HepG2 (cell line): ENCODE results near the gene PRAMEF8. TPM values are rescaled to one million over a fixed set of nuclear protein-coding genes. Genes with fewer than 3 reads are reported as not detected.
"Not testable (repeated sequence)": the region's sequence is repeated elsewhere in the genome, so short reads cannot be mapped to it uniquely, and the experiment has no call there.

Source experiments
- ATAC-seq: fragments of 200-7000 bp; cut with Tn5 transposase; 3 replicates; pipeline ENCODE4 v1.9.1; 2020; ENCODE audit warnings: mild to moderate bottlenecking, moderate library complexity
- BruUV-seq: library from RNA; stranded (reverse); fragments of 400-500 nt; replicated peaks from 2 replicates; lab custom pipeline; 2021; lab: Mats Ljungman, UMichigan
- CTCF ChIA-PET: fragments of 300-600 bp; formaldehyde crosslinking; extraction: SDS; loops from one replicate; lab custom pipeline; 2021; ENCODE audit warnings: low total read pairs, inconsistent platforms, low intra/inter-chr PET ratio; lab: Yijun Ruan, JAX
- POLR2A ChIA-PET: fragments of 350-600 bp; sonication (Branson Sonifier 250); formaldehyde crosslinking; loops from one replicate; lab custom pipeline; 2020; ENCODE audit warnings: antibody characterized with exemption, inconsistent platforms; lab: Yijun Ruan, JAX
- DNase-seq: peaks from one replicate; pipeline ENCODE4 v3.0.0-alpha.2; 2015; ENCODE audit warnings: low spot score
- FAIRE-seq: peaks from 3 replicates; lab custom pipeline; 2011; peaks lifted over from hg19 to GRCh38; lab: Jason Lieb, UNC
- H2AFZ ChIP-seq: one replicate; pipeline ENCODE4 v1.6.1; 2011; ENCODE audit warnings: low read length, inconsistent platforms
- H3K27ac ChIP-seq: fragments of 300-600 bp; 3 replicates; pipeline ENCODE4 v1.8.0; 2011; ENCODE audit warnings: mixed run types, mild to moderate bottlenecking, mixed read lengths, low read length, inconsistent platforms; ENCODE audit not compliant: insufficient read depth; ENCODE audit errors: extremely low read length
- H3K27me3 ChIP-seq, 2 experiments: fragments of 200-600 bp in 1 of 2; 2 replicates in 1 of 2; 3 replicates in 1 of 2; pipeline versions ENCODE4 v1.6.0 to v1.8.0; 2011; ENCODE audit warnings: low read length in 2 of 2, mild to moderate bottlenecking in 2 of 2, moderate library complexity in 2 of 2, inconsistent platforms in 1 of 2; ENCODE audit not compliant: insufficient read depth in 2 of 2, control insufficient read depth in 1 of 2
- H3K36me3 ChIP-seq, 2 experiments: fragments of 200-600 bp in 1 of 2; replicated peaks in 1 of 2; 2 replicates in 1 of 2; 3 replicates in 1 of 2; pipeline versions ENCODE4 v1.5.1 to v1.8.0; 2011; ENCODE audit warnings: low read length in 2 of 2, inconsistent platforms in 1 of 2; ENCODE audit not compliant: insufficient read depth in 2 of 2, control insufficient read depth in 1 of 2
- H3K4me1 ChIP-seq: 2 replicates; pipeline ENCODE4 v1.5.1; 2012; ENCODE audit warnings: low read length, inconsistent platforms; ENCODE audit not compliant: insufficient read depth
- H3K4me2 ChIP-seq: 2 replicates; pipeline ENCODE4 v1.6.0; 2011; ENCODE audit warnings: low read depth, low read length, inconsistent platforms
- H3K4me3 ChIP-seq, 3 experiments: fragments of 200-600 bp in 1 of 3; sonication (generic), shearing (Covaris generic) in 1 of 3; replicated peaks in 1 of 3; 2 replicates each; pipeline ENCODE4 v1.5.1; 2011 to 2016; ENCODE audit warnings: low read length in 3 of 3, inconsistent platforms in 2 of 3, low read depth in 2 of 3, mild to moderate bottlenecking in 2 of 3, control low read depth in 1 of 3, mixed read lengths in 1 of 3; ENCODE audit not compliant: insufficient read depth in 1 of 3
- H3K79me2 ChIP-seq: one replicate; pipeline ENCODE4 v1.6.1; 2011; ENCODE audit warnings: low read length, inconsistent platforms; ENCODE audit not compliant: insufficient read depth
- H3K9ac ChIP-seq: 2 replicates; pipeline ENCODE4 v1.6.0; 2011; ENCODE audit warnings: mild to moderate bottlenecking, low read depth, low read length, inconsistent platforms; ENCODE audit not compliant: insufficient read depth
- H3K9me3 ChIP-seq: 2 replicates; pipeline ENCODE4 v1.5.1; 2012; ENCODE audit warnings: mild to moderate bottlenecking, low read length
- H4K20me1 ChIP-seq: 2 replicates; pipeline ENCODE4 v1.6.0; 2011; ENCODE audit warnings: inconsistent platforms, mild to moderate bottlenecking, low read length, moderate library complexity; ENCODE audit not compliant: insufficient read depth
- WGBS: methylation state at CpG from one replicate; pipeline ENCODE4 v1.1.6; 2017; ENCODE audit warnings: low lambda C conversion rate; 5-methylcytosine and 5-hydroxymethylcytosine counted together
- in situ Hi-C: cut with HindIII; loops from 2 replicates; pipeline ENCODE4 v1.10.0; 2017; ENCODE audit warnings: low pct_unique_long_range_greater_than_20kb; ENCODE audit not compliant: extremely low pct_ligation_motif_present
- intact Hi-C: fragments of 100-400 bp; cut with micrococcal nuclease; formaldehyde crosslinking; loops from one replicate; pipeline ENCODE4 v1.10.0; 2022; ENCODE audit not compliant: unreplicated experiment
- polyA plus RNA-seq, 8 experiments: library from polyadenylated mRNA; depleted of rRNA in 3 of 8; stranded (reverse) in 7 of 8; unstranded in 1 of 8; fragments of >200 nt; fragmentation: Illumina TruSeq in 4 of 8; extraction: Trizol in 4 of 8; gene quantifications; 2 replicates each; pipeline versions ENCODE4 v1.2.1 to v1.2.3, GENCODE V29; 2011 to 2016; ENCODE audit warnings: low read depth in 4 of 8, missing spikeins in 1 of 8, mixed read lengths in 1 of 8; ENCODE audit not compliant: insufficient read depth in 1 of 8
- total RNA-seq, 5 experiments: library from RNA; depleted of rRNA; stranded (reverse); fragments of >200 nt; fragmentation: Illumina TruSeq; extraction: Trizol; gene quantifications; 2 replicates each; pipeline ENCODE4 v1.2.3, GENCODE V29; 2016; ENCODE audit warnings: low read depth in 1 of 5

The PRAMEF8 gene
- total and polyA plus RNA-seq, 2 of the 13 experiments (the other 11 are each of a cell fraction or from before 2014, with no cell fraction given): not detected

DNA sequence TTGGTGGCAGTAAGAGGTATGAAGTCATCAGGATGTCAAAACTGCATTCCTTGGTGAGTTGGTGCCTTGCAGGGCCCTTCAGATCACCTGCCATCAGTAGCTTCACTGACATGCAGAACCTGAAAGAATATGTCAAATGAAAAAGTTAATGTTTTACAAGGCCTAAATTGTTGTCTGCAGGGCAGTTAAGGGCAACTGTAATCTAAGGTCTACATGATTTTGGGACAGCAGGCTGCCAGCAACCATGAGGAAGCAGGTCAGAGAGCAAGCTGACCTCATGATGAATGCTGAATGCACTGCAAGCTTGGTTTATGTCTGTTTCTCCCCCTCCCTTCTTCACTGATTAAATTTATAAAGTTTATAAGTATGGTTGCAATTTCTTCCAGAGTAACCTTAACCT lies 17.3 kb upstream of the PRAMEF8 start:
- DNase-seq, H4K20me1 ChIP-seq, H3K27ac ChIP-seq, intact Hi-C loops, H3K9me3 ChIP-seq, H3K4me1 ChIP-seq, H2AFZ ChIP-seq, BruUV-seq, H3K4me2 ChIP-seq, POLR2A ChIA-PET, H3K27me3 ChIP-seq, in situ Hi-C loops, CTCF ChIA-PET, H3K4me3 ChIP-seq, H3K9ac ChIP-seq, FAIRE-seq, H3K79me2 ChIP-seq, H3K36me3 ChIP-seq, ATAC-seq: not testable (repeated sequence)

DNA sequence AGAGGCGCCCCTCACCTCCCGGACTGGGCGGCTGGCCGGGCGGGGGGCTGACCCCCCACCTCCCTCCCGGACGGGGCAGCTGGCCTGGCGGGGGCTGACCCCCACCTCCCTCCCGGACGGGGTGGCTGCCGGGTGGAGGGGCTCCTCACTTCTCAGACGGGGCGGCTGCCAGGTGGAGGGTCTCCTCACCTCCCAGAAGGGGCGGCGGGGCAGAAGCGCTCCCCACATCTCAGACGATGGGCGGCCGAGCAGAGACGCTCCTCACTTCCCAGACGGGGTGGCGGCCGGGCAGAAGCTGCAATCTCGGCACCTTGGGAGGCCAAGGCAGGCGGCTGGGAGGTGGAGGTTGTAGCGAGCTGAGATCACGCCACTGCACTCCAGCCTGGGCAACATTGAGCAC lies 13.8 kb upstream of the PRAMEF8 start:
- H3K9me3 ChIP-seq, H3K4me2 ChIP-seq, H3K36me3 ChIP-seq, POLR2A ChIA-PET, H3K27ac ChIP-seq, H3K4me3 ChIP-seq, CTCF ChIA-PET, DNase-seq, H3K9ac ChIP-seq, BruUV-seq, intact Hi-C loops, H4K20me1 ChIP-seq, ATAC-seq, H3K79me2 ChIP-seq, H3K4me1 ChIP-seq, H2AFZ ChIP-seq, H3K27me3 ChIP-seq, FAIRE-seq, in situ Hi-C loops: not testable (repeated sequence)
- WGBS: 60% methylated on average over 2 of the region's 27 CpGs

DNA sequence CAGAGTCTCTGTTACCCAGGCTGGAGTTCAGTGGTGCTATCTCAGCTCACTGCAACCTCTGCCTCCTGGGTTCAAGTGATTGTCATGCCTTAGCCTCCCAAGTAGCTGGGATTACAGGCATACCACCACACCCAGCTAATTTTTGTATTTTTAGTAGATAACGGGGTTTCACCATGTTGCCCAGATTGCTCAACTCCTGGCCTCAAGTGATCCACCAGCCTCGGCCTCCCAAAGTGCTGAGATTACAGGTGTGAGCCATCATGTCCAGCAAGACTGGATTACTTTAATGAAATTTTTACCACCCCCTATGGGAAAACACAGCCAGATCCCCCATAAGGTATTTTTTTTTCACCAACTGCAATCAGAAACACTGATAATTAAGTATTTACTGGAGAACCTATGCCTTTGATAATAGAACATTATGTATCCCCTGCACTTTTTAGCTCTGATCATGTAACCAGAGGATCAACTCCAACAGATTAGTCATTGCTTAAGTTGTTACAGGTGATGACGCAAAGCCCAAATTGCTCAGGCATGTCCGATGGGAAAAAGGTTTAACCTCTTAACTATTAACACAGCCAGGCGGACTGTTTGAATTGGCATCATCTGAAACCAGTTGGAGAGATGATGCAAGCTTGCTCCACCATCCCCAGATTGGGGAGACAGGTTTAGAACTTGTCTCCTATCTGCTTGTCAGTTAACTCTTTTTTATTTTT lies 12.4 kb upstream of the PRAMEF8 start:
- H3K4me3 ChIP-seq, H4K20me1 ChIP-seq, POLR2A ChIA-PET, CTCF ChIA-PET, H3K9ac ChIP-seq, ATAC-seq, FAIRE-seq, BruUV-seq, H3K27me3 ChIP-seq, intact Hi-C loops, H3K27ac ChIP-seq, DNase-seq, in situ Hi-C loops, H3K79me2 ChIP-seq, H3K9me3 ChIP-seq, H3K4me1 ChIP-seq, H3K4me2 ChIP-seq, H3K36me3 ChIP-seq, H2AFZ ChIP-seq: not testable (repeated sequence)
- WGBS: 23% methylated on average over 2 of the region's 5 CpGs

DNA sequence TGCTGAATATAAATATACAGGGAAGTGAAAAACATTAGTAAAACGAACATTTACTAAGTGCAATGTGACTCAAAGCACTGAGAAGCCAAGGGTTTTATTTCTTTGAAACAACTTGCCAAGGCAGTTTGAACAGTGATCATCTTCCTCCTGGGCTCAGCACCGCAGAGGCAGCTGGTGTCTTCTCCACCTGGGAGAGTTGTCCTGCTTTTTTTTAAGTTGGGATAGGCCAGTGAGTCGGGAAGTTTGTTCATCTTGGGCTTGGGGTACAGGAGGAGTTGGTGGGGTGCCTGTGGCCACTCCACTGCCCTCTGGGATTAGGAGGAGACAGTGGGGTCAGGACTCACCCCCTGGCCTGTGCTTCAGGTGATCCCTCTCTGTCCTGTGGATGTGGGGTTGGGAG lies 4.1 kb upstream of the PRAMEF8 start:
- in situ Hi-C loops, H3K4me2 ChIP-seq, H3K9me3 ChIP-seq, H3K27me3 ChIP-seq, ATAC-seq, CTCF ChIA-PET, BruUV-seq, H3K79me2 ChIP-seq, H2AFZ ChIP-seq, H3K4me3 ChIP-seq, H3K27ac ChIP-seq, FAIRE-seq, DNase-seq, H4K20me1 ChIP-seq, H3K36me3 ChIP-seq, POLR2A ChIA-PET, H3K9ac ChIP-seq, H3K4me1 ChIP-seq, intact Hi-C loops: not testable (repeated sequence)
- 14% methylated on average over 2 of the region's 3 CpGs for WGBS
